Neutrophil (primary cell): Measurements from ENCODE around the gene GADD45G.

Experiments
- H3K27ac ChIP-seq: fragments of 200-600 bp; sonication (generic); 2 replicates; pipeline ENCODE4 v1.5.1; 2016; ENCODE audit warnings: mild to moderate bottlenecking, moderate library complexity
- H3K27me3 ChIP-seq: fragments of 200-600 bp; sonication (generic); 2 replicates; pipeline ENCODE4 v1.6.0; 2016; ENCODE audit warnings: mild to moderate bottlenecking
- H3K36me3 ChIP-seq: fragments of 200-600 bp; sonication (generic); 2 replicates; pipeline ENCODE4 v1.5.1; 2017
- H3K4me1 ChIP-seq, 2 experiments: fragments of 200-600 bp in 1 of 2; sonication (generic) in 1 of 2; 1 replicate in 1 of 2; 2 replicates in 1 of 2; pipeline versions ENCODE4 v1.5.1 to v1.6.1; 2013 to 2016; ENCODE audit warnings: low read depth in 1 of 2, low read length in 1 of 2, mild to moderate bottlenecking in 1 of 2, moderate library complexity in 1 of 2; ENCODE audit not compliant: control insufficient read depth in 1 of 2, insufficient read depth in 1 of 2
- H3K4me3 ChIP-seq, 2 experiments: fragments of 200-600 bp in 1 of 2; sonication (generic) in 1 of 2; 1 replicate in 1 of 2; 2 replicates in 1 of 2; pipeline ENCODE4 v1.5.1; 2013 to 2016; ENCODE audit warnings: low read depth in 1 of 2, low read length in 1 of 2, mild to moderate bottlenecking in 1 of 2, moderate library complexity in 1 of 2
- H3K9me3 ChIP-seq: fragments of 200-600 bp; sonication (generic); 2 replicates; pipeline ENCODE4 v1.5.1; 2016
- CTCF ChIP-seq: fragments of 200-600 bp; sonication (generic); IDR thresholded peaks from 2 replicates; pipeline ENCODE4 v1.5.1; 2016; ENCODE audit warnings: antibody characterized with exemption

GADD45G gene

GRCh38 chr9:89562186-89562814, 42.5 kb upstream of the GADD45G start:
- no peaks in the 10 kb centered on the region for H3K36me3 ChIP-seq
- H3K9me3 ChIP-seq, result no peaks in the 10 kb centered on the region
- no peak for TF ChIP-seq CTCF
- H3K27ac ChIP-seq, result no peak overlapping the region
- H3K4me3 ChIP-seq, result no peak overlapping the region
- H3K27me3 ChIP-seq, result no peaks in the 10 kb centered on the region
- peaks cover 9 to 17% of the 10 kb centered on the region in 2 experiments for H3K4me1 ChIP-seq

GRCh38 chr9:89563571-89564345, 41.1 kb upstream of the GADD45G start:
- no peak overlapping the region for H3K27ac ChIP-seq
- peaks cover 0 to 3% of the 10 kb centered on the region in 2 experiments for H3K4me1 ChIP-seq
- H3K4me3 ChIP-seq, result no peak overlapping the region
- no peaks in the 10 kb centered on the region for H3K9me3 ChIP-seq
- no peaks in the 10 kb centered on the region for H3K27me3 ChIP-seq
- no peak for TF ChIP-seq CTCF
- H3K36me3 ChIP-seq, result no peaks in the 10 kb centered on the region

- Histone ChIP-seq H3K36me3 (no peaks in the 10 kb centered on the region), H3K4me3 (no peak overlapping the region), H3K27ac (no peak overlapping the region), H3K9me3 (no peaks in the 10 kb centered on the region), H3K27me3 (no peaks in the 10 kb centered on the region), H3K4me1 (no peaks in the 10 kb centered on the region)
- TF ChIP-seq CTCF, result no peak
Measured at GRCh38 chr9:89564346-89564878, 40.4 kb upstream of the GADD45G start.

- no peaks in the 10 kb centered on the region for H3K4me1 ChIP-seq
- H3K36me3 ChIP-seq, result no peaks in the 10 kb centered on the region
- no peak overlapping the region for H3K4me3 ChIP-seq
- no peak for TF ChIP-seq CTCF
- H3K27ac ChIP-seq, result no peak overlapping the region
- H3K9me3 ChIP-seq, result no peaks in the 10 kb centered on the region
- no peaks in the 10 kb centered on the region for H3K27me3 ChIP-seq
Measured at GRCh38 chr9:89567649-89568048, 37.2 kb upstream of the GADD45G start.

GRCh38 chr9:89574309-89574708, 30.5 kb upstream of the GADD45G start:
- no peak for TF ChIP-seq CTCF
- Histone ChIP-seq H3K36me3 (no peaks in the 10 kb centered on the region), H3K4me1 (peaks cover 8 to 10% of the 10 kb centered on the region in 2 experiments), H3K27ac (no peak overlapping the region), H3K4me3 (no peak overlapping the region), H3K9me3 (no peaks in the 10 kb centered on the region), H3K27me3 (no peaks in the 10 kb centered on the region)
